ENCODE data around the gene THRB.

- TF ChIP-seq CTCF (IDR thresholded peaks at IDR 0.05) (no peak), POLR2A (IDR thresholded peaks at IDR 0.05) (no peak), POLR2AphosphoS5 (IDR thresholded peaks at IDR 0.05; ENCODE audit: insufficient read depth in 1 of 2, low read depth in 1 of 2) (no peak)
Observed at GRCh38 chr3:24415824-24416223, 78.8 kb downstream of the THRB start.

Data from vagina (tissue), 2 donors.